GM21367 (cell line): Measurements from ENCODE around the gene KRTAP5-5.
"Not testable (repeated sequence)": the region's sequence is repeated elsewhere in the genome, so short reads cannot be mapped to it uniquely, and the experiment has no call there.

Experiments
- ATAC-seq: cut with Tn5 transposase; IDR thresholded peaks from one replicate; pipeline ENCODE4 v1.9.1; 2021; ENCODE audit not compliant: unreplicated experiment

Gene KRTAP5-5

DNA sequence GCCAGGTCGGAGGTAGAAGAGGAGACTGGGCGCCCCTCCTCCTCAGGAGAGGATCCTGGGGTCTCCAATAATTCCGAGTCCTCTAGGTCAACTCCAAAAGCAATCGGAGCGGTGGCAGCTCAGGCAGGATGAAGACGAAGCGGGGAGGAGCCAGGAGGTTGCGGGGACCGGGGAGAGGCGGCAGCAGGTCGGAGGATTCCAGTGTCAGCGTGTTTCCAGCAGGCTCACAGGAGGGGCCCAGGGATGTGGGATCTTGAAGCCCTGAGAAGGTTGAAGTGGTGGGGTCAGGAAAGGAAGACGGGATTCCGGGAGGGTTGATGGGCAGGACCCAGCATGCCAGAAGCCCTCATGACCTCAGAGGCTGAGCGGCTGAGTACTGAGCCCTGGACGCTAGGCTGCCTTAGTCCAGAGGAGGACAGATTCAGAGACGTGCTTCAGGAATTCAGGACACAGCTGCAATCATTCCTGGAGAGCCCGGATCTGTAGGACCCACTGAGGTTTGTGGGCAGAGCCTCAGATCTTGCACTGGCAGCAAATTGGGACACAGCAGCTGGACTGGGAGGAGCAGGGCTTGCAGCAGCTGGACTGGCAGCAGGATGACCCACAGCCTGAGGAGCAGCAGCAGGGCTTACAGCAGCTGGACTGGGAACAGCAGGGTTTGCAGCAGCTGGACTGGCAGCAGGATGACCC is 22.3 kb upstream of the KRTAP5-5 start:
- ATAC-seq: not testable (repeated sequence)

DNA sequence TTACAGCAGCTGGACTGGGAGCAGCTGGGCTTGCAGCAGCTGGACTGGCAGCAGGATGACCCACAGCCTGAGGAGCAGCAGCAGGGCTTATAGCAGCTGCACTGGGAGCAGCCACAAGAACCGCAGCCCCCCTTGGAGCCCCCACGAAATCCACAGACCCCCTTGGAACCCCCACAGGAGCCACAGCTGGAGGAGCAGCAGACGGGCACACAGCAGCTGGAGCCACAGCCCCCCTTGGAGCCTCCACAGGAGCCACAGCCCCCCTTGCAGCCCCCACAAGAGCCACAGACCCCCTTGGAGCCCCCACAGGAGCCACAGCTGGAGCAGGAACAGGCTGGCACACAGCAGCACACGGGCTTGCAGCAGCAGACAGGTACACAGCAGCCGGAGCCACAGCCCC is 21.7 kb upstream of the KRTAP5-5 start:
- ATAC-seq: not testable (repeated sequence)

DNA sequence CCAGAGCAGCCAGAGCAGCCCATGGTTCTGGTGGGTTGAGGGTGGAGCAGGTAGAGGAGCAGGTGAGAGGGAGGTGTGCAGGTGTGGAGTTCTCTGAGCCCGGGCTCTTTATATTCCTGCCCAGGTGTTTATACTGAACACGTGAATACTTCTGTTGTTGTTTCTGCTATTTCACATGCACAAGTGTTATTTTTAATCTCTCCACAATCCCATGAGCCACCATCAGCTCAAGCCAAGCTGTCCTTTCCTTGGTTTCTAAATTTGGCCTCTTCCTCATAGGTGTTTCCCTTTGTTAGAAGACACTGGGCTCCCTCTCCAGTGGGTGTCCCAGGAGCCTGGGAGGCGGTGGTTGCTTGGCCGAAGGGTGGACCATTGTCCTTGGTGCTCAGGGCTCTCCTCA is 21.2 kb upstream of the KRTAP5-5 start, which contains the start of gene KRTAP5-3:
Gene KRTAP5-3 (minus strand): TSS at position 101 of the 400 bp plus-strand sequence. CDS start 78 bp downstream, at position 23.
- ATAC-seq: no peak

DNA sequence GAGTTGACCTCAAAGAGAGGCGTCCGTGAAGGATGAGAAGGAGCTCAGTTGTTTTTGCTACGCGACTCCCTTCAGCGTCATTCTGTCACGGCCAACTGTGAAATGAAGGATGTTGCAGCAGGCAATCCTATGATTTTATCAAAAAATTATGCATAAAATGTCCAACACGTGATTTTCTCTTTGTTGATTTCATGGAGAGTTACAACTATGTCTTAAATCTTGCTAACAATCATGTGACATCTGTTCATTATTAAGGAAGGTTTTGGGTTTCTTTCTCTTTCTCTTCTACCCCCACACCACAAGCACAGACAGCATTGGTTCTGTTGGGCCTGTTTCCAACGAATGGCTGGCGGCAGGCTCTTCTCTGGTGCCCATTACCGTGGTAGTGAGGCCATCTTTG is 11.3 kb upstream of the KRTAP5-5 start:
- ATAC-seq: no peak

DNA sequence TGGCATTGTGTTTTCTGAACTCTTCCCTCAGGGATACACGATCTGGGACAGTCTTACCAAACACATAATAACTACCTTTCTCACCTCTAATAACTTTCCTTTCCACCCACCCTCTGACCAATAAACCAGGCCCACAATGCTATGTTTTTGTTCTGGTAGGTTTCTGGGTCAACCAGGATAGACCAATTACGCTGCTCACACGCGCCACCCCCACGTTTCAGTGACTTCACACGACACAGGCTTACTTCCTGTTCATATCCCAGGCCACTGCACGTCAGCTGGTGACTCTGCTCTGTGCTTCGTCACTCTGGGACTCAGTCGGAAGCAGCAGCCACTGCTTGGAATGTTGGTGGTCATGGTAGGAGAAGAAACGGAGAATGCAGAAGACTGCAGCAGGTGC is 10.1 kb upstream of the KRTAP5-5 start:
- ATAC-seq: no peak

DNA sequence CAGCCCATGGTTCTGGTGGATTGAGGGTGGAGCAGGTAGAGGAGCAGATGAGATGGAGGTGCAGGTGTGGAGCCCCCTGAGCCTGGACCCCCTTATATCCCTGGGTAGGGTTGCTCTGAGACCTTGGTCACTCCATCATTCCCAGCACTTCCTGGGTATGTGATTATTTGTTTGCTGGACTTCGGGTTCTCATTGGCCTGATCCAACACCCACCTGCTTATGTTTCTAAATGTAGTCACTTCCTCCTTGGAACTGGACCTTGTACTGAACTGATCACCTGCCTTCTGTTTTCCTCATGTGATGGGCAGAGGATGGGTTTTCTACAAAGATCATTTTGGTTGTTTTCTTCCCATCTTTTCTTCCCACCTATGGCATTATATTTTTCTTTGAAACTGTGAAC is 7.5 kb upstream of the KRTAP5-5 start, which contains the start of gene KRTAP5-4:
Gene KRTAP5-4 (minus strand): TSS at position 53 of the 400 bp plus-strand sequence. CDS start 45 bp downstream, at position 8.
- no peak for ATAC-seq

DNA sequence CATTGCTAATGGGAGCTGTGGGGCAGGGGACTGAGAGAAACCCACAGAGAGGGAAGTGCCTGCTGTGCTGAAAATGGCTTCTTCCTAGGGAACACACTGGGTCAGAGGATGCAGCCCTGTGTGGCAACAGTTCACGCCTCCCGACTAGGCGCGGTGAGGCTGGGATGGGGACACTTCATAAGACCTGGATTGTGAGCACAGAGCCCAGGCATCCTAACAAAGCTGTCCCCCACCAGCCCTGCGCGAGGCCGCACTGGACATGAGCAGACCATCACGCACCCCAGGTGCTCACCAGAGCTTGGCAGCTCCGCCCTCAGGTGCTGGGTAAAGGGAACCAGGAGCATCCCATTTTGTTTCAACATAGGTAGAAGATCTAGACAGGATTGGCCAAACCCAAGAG is 5.9 kb upstream of the KRTAP5-5 start:
- ATAC-seq: no peak

DNA sequence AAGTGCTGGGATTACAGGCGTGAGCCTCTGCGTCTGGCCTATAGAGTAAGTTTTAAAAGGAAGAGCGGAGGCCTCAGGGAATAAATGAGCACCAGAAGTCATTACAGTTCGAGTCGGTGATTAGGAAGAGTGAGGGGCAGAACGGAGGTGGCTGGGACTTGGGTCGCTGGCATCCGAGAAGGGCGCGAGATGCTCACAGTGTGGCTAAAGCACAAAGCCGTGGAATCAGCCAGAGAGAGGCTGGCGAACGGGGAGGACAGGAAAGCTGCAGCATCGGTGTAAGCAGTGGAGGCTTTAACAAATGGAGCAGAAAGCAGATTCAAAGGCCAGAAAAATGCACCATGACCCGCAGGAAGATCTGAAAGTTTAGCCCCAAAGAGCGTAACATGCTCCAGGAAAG is 5.0 kb upstream of the KRTAP5-5 start:
- ATAC-seq: no peak

DNA sequence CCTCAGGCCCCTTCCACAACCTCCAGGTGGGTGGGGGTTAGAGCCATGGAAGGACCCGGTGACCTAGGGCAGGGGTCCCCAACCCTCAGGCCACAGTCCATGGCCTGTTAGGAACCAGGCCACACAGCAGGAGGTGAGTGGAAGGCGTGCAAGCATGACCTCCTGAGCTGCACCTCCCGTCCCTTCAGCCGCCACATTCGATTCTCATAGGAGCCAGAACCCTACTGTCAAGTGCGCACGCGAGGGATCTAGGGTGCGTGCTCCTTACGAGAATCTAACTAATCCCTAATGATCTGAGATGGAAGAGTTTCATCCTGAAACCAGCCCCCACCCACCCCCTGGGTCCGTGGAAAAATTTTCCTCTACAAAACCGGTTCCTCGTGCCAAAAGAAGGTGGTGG is 4.0 kb upstream of the KRTAP5-5 start:
- no peak for ATAC-seq

DNA sequence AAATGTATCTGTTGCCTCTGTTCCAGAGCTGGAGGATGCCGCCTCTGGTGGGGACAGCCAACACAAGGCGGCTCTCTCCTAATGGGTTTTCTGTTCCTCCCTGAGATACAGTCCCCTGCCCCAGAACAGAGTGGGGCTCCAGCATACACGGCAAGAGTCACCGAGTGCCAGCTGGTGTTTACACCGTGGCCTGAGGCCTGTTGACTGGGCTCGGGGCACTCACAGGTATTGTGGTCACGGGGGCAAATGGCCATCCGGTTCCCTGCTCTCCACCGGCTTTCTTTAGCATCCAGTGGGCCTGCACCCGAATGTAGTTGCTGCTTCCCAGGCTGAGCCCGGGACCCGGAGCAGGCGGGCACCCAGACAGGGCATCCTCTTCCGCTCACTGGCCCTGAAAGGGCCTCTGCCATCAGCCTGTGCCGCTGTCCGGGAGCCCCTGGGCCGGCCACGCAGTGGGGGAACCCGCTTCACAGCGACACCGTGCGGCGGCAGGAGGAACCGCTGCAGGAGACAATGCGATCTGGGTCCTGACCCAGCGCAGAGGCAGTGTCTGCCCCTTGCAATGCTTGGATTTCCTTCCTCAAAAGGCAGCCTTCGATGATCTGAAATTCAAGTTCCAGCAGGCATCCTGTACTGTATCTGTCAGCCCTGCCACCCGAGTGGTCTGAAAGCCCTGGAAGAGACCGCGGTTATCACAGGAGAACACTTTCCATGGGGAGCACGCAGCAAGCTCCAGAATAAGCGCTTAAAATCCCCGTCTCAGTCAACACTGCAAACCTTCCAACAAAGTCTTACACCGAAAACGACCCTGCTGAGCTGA is 859 bp upstream of the KRTAP5-5 start:
- no peak for ATAC-seq

DNA sequence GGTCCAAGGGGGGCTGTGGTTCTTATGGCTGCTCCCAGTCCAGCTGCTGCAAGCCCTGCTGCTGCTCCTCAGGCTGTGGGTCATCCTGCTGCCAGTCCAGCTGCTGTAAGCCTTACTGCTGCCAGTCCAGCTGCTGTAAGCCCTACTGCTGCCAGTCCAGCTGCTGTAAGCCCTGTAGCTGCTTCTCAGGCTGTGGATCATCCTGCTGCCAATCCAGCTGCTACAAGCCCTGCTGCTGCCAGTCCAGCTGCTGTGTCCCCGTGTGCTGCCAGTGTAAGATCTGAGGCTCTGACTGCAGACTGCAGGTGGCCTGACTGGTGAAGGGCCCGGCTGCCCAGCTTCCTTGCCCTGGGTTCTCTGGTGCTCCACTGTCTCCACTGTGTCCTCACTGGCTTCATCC is 696 bp downstream of the KRTAP5-5 start:
- ATAC-seq: no peak

DNA sequence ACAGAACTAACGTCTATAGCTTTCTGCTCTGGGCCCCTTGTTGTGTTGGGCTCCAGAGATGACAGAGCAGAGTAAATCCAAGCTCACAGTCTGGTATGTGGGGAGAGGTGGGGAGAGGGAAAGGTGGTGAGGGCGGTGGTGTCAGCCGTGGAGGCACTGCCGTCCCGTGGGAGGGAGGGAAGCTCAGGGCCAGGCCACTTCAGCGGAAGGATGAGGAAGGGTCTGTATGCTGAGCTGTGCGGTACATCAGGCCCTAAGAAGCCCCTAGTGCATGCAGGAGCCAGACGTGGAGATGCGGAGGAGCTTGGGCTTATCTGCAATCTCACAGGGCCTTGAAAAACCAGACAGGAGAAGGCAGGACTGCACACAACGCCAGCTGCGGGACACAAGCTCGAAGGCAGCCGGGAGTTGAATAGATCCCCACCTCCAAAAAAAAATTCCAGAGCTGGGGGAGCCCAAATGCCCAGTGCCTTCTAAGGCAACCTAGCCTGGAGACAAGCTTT is 1.5 kb downstream of the KRTAP5-5 start:
- no peak for ATAC-seq

DNA sequence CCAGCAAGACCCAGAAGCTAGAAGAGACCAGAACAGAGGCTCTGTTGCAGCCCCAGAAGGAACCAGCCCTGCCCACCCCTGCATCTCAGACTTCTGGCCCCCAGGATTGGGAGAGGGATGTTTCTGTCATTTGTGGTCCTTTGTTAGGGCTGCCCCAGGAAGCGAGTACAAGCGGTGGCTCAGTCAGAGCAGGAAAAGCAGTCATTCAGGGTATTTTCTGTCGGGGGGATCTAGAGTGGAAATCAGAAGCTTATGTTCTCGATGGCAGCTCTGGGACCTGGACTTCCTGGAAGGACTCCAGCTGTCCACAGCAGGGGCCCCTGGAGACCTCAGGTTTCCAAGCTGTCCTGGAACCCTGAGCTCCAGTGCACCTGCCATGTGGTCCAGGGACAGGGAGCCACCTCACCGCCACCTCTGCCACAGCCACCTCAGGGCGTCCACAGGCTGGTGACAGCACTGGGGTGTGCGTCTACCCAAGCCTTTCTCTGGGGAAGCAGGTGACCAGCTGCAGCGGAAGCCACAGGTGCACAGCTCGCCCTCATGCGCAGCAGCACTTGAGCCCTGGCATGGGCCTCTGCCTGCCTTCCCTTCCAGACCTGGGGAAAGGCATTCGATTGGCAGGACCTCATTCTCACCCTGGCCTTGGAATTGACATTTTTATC is 2.6 kb downstream of the KRTAP5-5 start:
- no peak for ATAC-seq

DNA sequence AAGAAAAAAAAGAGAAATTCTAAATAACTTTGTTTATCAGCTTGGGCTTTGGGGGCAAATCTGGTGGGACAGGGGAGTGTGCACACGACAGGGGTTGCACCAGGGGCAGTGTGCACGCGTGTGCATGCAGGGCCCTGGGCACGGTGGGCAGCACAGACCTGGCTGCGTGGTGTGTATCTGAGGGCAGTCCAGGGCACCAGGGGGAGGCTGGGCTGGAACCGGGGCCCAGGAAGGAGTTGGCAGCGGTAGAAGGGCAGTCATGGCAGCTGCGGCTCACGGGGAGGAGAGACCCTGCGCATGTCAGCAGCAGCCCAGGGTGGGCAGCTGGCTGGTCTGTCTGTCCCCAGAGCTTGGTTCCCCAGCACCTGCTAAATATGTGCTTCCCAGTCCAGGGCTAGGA is 4.3 kb downstream of the KRTAP5-5 start:
- ATAC-seq: no peak

DNA sequence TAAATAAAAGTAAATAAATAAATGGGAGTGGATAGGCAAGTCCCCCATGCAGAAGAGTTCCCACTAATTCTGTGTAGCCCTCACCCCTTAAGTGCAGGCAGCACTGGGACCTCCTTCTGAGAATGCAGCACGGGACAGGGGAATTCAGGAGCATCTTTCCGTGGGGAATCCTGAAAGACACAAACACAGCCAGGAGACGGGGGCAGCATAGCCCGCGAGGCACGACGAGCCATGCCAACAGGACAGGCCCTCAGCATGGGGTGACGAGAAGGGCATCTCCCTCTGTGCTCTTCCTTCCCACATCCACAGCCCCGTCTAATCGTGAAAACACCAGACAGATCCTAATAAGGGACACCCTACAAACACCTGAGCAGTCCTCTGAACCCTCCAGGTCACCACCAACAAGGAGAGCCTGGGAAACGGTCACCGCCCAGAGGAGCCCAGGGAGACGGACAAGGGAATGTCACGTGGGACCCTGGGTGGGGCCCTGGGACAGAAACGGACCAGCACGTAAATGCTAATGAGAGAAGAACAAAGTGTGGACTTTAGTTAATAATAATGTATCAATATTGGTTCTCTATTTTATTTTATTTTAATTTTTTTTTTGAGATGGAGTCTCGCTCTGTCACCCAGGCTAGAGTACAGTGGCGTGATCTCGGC is 6.8 kb downstream of the KRTAP5-5 start:
- no peak for ATAC-seq

DNA sequence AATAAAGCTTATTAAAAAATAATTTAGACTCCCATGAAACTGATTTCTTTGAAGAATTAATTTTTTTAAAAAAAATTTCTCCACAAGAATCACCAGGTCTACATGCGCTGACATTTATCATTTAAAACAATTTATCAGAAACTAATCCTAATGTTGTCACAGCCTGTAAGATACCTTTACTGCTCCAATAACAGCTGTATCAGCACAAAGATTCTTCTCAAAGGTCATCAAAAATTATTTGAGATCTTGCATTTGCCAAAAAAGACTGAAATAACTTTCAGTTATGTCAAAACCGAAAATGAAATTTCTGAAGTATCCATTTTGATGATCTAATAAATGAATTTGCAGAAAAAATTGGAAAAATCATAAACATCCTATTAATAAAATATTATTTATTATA is 8.1 kb downstream of the KRTAP5-5 start:
- ATAC-seq: no peak

DNA sequence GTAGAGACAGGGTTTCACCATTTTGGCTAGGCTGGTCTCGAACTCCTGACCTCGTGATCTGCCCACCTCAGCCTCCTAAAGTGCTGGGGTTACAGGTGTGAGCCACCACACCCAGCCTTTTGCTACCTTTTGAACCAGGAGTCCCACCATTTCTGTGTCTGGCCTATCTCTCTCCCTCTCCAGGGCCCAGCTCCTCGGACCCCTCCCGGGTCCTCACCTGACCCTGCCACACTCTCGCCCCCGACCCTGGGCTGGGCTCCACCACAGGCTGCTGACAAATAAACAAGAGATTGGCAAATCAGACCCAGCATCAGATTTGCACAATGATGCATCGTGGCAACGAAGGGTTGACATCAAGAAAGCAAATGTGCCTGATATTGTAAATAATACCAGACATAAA is 8.8 kb downstream of the KRTAP5-5 start:
- ATAC-seq: no peak

DNA sequence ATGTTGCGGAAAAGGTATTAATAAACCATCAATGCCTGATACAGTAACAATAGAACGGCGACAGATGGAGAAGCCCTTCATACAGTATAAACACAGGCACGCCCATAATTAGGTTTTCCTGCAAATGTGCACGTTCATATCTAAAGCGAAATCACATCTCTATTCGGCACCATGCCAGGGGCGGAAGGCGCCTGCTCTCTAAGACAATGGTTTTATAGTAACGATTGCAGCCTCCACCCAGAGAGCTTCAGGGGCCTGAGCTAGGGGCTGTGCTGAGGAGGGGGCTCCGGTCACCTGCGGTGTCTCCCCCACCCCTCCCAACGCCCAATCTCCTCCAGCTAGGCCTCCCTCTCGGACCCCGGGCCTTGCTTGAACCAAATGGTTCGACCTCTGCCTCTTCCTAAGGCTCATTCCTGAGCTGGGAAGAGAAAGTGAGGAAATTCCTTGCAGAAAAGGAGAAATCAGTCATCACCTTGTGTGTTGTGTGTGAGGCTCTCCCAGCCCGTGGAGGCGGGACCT is 9.6 kb downstream of the KRTAP5-5 start:
- ATAC-seq: no peak

DNA sequence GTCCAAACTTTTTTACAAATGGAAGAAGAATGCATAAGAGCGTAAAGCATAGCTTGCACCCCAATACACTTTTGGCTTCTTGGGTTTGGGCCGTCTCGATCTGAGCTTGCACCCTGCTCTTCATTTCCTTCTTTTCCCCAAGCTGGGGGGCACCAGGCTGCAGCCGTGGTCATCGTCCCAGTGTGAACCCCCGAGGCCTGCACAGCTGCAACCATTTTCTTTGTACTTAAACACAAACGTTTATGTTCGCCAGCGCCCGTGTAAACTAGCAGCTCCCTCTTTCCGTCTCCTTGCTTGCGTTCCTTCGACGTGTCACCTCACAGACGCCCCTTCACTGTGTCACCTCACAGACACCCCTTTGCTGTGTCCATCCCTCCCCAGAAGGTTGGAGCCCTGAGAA is 10.1 kb downstream of the KRTAP5-5 start:
- no peak for ATAC-seq

DNA sequence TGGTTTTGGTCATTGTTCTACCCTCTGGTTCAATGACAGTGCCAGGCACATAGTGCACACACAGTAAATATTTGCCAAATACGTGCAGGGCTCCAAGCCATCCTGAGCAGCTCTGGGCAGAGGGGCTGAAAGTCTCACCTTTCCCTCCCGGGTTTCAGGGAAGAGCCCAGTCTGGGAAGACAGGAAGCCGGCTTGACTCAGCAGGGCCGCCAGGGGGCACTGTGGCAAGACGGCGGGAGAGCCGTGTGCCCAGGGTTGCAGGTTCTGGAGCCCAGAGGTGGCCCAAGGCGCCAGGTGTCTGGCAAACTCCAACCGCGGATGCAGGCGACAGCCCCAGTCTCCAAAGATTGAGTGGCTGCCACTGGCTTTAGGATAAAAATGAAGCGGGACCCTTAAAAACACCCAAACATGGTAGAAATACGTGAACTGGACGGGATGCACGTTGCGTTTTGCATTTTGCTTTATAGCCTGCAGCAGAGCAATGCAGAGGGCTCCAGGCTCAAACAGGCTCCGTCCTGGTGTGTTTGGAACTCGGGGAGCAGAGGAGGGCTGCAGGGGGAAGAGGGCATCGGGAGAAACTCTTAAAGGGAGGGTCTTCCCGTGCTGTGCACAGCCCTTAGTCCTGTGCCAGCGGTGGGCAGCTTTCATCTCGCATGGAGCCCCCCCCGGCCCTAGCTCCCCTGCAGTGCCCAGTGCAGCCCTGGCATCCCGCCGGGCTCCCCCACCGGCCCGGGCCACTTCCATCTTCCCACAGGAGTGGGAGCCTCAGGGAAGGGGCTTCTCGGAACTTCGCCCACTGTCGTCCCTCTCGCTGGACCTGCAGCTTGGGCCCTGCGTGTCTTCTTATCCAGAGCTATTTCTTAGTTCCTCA is 10.7 kb downstream of the KRTAP5-5 start:
- ATAC-seq: no peak
